Measurements from ENCODE around the gene HIC1.

GRCh38 chr17:2090804-2091534 lies 36.1 kb downstream of the HIC1 start:
- TF ChIP-seq ATF6 (CRISPR knock-in tag; IDR thresholded peaks at IDR 0.05) (no peak), MGA (IDR thresholded peaks at IDR 0.05) (no peak), TGIF2 (CRISPR knock-in tag; IDR thresholded peaks at IDR 0.05) (no peak), POLR2AphosphoS5 (IDR thresholded peaks at IDR 0.05; ENCODE audit: control insufficient read depth, insufficient read depth, low read depth, low read length) (no peak), MXD1 (CRISPR knock-in tag; IDR thresholded peaks at IDR 0.05; ENCODE audit: borderline replicate concordance, poor library complexity, severe bottlenecking) (no peak), CHD1 (IDR thresholded peaks at IDR 0.05; ENCODE audit: low read length) (no peak), MECOM (CRISPR knock-in tag; IDR thresholded peaks at IDR 0.05) (no peak), MAZ (CRISPR knock-in tag; conservative IDR thresholded peaks at IDR 0.05 in 1 of 2, IDR thresholded peaks at IDR 0.05 in 1 of 2) (no peak), TOE1 (IDR thresholded peaks at IDR 0.05; ENCODE audit: borderline replicate concordance) (no peak), TOE1 (CRISPR knock-in tag; IDR thresholded peaks at IDR 0.05; ENCODE audit: borderline replicate concordance, low read depth) (no peak)

All from K562 (cell line).